ENCODE measurements around the gene CRYAA. TPM values are rescaled to one million over a fixed set of nuclear protein-coding genes. Genes with fewer than 3 reads are reported as not detected.
A peak's percentile ranks its signal among the peaks of the same experiment; 100 is the strongest.

Gene CRYAA
- total and polyA plus RNA-seq, 12 donors: not detected

DNA sequence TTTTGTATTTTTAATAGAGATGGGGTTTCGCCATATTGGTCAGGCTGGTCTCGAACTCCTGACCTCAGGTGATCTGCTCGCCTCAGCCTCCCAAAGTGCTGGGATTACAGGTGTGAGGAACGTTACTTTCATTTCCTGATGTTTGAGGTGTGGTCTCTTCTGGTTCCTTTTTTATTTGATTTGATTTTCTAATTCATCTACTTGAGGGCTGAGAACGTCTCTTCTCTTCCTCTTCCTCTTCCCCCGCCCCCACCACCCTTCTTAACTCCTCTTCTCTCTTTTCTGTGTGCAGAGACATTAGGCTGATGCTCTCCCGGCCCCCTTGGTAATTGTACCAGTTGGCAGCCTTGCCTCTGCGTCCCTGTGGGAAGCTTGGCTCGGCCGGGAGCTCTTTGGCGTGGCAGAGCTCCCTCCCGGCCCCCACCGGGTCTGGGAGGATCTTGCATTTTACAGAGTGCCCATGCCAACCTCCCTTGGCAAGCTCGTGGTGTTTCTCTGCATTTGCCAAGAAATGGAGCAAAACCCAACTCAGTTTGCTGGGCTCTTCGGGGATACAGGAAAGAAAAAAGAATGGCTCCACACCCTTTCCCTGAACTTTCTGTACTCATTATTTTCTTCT, 19.9 kb downstream of the CRYAA start:
- Histone ChIP-seq H3K27ac (no peak overlapping the region), H3K36me3 (replicated peaks in 1 of 2) (no peaks in the 10 kb centered on the region), H3K4me3 (no peak overlapping the region), H3K9me3 (replicated peaks in 1 of 3) (no peaks in the 10 kb centered on the region), H3K27me3 (no peaks in the 10 kb centered on the region), H3K4me1 (replicated peaks in 1 of 2) (no peaks in the 10 kb centered on the region)
- intact Hi-C loops (cut with DNase I): no loop called here
- TF ChIP-seq, protein P1, sequence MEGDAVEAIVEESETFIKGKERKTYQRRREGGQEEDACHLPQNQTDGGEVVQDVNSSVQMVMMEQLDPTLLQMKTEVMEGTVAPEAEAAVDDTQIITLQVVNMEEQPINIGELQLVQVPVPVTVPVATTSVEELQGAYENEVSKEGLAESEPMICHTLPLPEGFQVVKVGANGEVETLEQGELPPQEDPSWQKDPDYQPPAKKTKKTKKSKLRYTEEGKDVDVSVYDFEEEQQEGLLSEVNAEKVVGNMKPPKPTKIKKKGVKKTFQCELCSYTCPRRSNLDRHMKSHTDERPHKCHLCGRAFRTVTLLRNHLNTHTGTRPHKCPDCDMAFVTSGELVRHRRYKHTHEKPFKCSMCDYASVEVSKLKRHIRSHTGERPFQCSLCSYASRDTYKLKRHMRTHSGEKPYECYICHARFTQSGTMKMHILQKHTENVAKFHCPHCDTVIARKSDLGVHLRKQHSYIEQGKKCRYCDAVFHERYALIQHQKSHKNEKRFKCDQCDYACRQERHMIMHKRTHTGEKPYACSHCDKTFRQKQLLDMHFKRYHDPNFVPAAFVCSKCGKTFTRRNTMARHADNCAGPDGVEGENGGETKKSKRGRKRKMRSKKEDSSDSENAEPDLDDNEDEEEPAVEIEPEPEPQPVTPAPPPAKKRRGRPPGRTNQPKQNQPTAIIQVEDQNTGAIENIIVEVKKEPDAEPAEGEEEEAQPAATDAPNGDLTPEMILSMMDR (IDR thresholded peaks at IDR 0.05): no peak
- TF ChIP-seq POLR2A (IDR thresholded peaks at IDR 0.05): no peak
- WGBS, 4 donors: 49 to 60% (median 57%) methylated on average over 14 to 15 of the region's 15 CpGs
- DNase-seq: peak in 5 of 7 donors; percentile 15 to 49 (median 41)

DNA sequence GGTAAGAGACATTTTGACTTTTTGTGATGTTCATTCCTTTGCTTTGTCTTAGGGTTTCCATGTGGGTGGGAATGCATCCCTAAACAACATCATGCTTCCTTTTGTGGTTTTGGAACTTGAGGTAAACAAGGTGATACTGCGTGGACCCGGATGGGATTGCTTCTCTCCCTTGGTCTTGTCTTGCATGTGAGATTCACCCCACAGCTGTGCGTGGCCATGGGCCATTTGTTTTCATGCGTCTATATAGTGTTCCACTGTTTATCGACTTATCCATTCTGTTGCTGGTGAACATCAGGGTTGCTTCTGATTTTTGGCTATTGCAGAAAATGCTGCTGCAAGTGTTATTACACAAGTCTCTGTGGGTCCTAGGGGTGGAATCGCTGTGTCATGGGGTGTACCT, 21.1 kb downstream of the CRYAA start:
- 88 to 95% (median 89%) methylated on average over 6 of the region's 6 CpGs for WGBS, 4 donors
- Histone ChIP-seq H3K27ac (no peak overlapping the region), H3K9me3 (replicated peaks in 1 of 3) (no peaks in the 10 kb centered on the region), H3K4me3 (no peak overlapping the region), H3K4me1 (replicated peaks in 1 of 2) (no peaks in the 10 kb centered on the region), H3K36me3 (replicated peaks in 1 of 2) (no peaks in the 10 kb centered on the region), H3K27me3 (no peaks in the 10 kb centered on the region)
- intact Hi-C loops (cut with DNase I): no loop called here
- peak in 2 of 7 donors; percentile 1 to 46 for DNase-seq
- TF ChIP-seq POLR2A (IDR thresholded peaks at IDR 0.05): no peak
- TF ChIP-seq, protein P1 (IDR thresholded peaks at IDR 0.05): no peak

DNA sequence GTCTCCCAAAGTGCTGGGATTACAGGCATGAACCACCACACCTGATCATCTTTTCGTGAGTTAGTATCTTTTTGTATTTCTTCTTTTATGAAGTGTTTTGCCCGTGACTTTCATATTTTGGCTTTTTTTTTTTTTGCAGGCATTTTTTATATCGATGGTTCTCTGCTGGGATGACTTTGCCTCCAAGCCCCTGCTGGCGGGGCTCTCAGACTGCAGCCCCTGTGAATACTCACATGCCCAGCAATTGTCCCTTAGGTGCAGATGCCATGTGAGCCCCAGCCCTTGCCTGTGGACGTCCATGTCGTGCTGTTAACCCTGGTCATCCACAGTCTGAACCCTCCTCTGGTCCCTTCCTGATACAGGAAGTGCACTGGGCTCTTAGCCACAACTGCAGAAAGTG, 21.7 kb downstream of the CRYAA start:
- Histone ChIP-seq H3K36me3 (replicated peaks in 1 of 2) (no peaks in the 10 kb centered on the region), H3K4me1 (replicated peaks in 1 of 2) (no peaks in the 10 kb centered on the region), H3K4me3 (no peak overlapping the region), H3K9me3 (replicated peaks in 1 of 3) (no peaks in the 10 kb centered on the region), H3K27me3 (no peaks in the 10 kb centered on the region), H3K27ac (no peak overlapping the region)
- DNase-seq: peak in 1 of 7 donors; percentile 7
- 78 to 82% (median 81%) methylated on average over 6 of the region's 6 CpGs for WGBS, 4 donors
- intact Hi-C loops (cut with DNase I): no loop called here
- TF ChIP-seq, protein P1 (IDR thresholded peaks at IDR 0.05): no peak
- no peak for TF ChIP-seq POLR2A (IDR thresholded peaks at IDR 0.05)

DNA sequence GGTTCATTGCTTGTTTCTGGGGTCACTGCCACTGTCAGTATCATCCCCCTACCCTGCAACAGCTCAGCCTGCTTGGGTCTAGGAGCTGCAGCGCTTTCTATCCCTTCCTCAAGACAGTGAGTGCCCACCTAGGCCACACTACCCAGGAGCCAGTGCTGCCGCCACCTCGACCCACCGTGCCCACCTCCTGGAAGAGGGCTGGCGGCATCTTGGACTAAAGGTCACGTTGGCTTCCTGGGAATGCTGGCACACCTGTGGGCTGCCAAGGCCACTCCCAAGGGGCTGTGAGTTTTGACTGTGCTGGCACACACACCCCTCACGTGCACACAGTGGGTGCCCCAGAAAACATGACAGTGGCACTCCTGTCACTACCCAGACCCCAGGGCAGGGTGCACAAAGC, 22.1 kb downstream of the CRYAA start:
- Histone ChIP-seq H3K27me3 (no peaks in the 10 kb centered on the region), H3K36me3 (replicated peaks in 1 of 2) (no peaks in the 10 kb centered on the region), H3K4me1 (replicated peaks in 1 of 2) (no peaks in the 10 kb centered on the region), H3K9me3 (replicated peaks in 1 of 3) (no peaks in the 10 kb centered on the region), H3K4me3 (no peak overlapping the region), H3K27ac (no peak overlapping the region)
- 89 to 97% (median 89%) methylated on average over 5 to 7 of the region's 7 CpGs; no CpG with 5 or more reads in 1 of the 4 donors for WGBS, 4 donors
- TF ChIP-seq POLR2A (IDR thresholded peaks at IDR 0.05): no peak
- TF ChIP-seq, protein P1 (IDR thresholded peaks at IDR 0.05): no peak
- intact Hi-C loops (cut with DNase I): no loop called here
- DNase-seq: peak in 3 of 7 donors; percentile 6 to 44 (median 12)

Measured in adrenal gland (tissue), 12 donors.